Measurements from ENCODE around the gene ARRB1.

Gene ARRB1

DNA sequence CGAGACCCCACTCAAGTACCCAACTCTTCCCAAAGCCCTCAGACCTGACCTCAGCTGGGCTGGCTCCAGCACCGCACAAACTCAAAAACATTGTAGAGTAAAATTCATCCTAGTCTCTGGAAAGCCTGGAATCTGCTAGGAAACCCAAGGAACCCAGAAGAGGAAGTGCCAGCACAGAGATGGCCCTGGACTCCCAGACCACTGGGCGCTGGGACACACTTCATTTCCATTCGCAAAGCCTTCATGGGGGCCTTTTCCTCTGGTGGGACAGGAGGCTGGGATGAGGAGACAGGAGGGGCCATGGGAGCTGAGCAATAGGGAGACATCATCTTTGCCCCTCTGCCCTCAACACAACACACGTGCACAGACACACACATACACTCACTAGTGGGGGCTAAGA is 30.8 kb downstream of the ARRB1 start:
- no peak for DNase-seq (ENCODE audit: low read depth)
- TF ChIP-seq, protein P1, sequence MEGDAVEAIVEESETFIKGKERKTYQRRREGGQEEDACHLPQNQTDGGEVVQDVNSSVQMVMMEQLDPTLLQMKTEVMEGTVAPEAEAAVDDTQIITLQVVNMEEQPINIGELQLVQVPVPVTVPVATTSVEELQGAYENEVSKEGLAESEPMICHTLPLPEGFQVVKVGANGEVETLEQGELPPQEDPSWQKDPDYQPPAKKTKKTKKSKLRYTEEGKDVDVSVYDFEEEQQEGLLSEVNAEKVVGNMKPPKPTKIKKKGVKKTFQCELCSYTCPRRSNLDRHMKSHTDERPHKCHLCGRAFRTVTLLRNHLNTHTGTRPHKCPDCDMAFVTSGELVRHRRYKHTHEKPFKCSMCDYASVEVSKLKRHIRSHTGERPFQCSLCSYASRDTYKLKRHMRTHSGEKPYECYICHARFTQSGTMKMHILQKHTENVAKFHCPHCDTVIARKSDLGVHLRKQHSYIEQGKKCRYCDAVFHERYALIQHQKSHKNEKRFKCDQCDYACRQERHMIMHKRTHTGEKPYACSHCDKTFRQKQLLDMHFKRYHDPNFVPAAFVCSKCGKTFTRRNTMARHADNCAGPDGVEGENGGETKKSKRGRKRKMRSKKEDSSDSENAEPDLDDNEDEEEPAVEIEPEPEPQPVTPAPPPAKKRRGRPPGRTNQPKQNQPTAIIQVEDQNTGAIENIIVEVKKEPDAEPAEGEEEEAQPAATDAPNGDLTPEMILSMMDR (IDR thresholded peaks at IDR 0.05; ENCODE audit: control insufficient read depth, insufficient read depth, low read depth, low read length, missing control alignments): no peak
- no peak overlapping the region for H3K4me3 ChIP-seq (ENCODE audit: control insufficient read depth, low read depth, low read length)

DNA sequence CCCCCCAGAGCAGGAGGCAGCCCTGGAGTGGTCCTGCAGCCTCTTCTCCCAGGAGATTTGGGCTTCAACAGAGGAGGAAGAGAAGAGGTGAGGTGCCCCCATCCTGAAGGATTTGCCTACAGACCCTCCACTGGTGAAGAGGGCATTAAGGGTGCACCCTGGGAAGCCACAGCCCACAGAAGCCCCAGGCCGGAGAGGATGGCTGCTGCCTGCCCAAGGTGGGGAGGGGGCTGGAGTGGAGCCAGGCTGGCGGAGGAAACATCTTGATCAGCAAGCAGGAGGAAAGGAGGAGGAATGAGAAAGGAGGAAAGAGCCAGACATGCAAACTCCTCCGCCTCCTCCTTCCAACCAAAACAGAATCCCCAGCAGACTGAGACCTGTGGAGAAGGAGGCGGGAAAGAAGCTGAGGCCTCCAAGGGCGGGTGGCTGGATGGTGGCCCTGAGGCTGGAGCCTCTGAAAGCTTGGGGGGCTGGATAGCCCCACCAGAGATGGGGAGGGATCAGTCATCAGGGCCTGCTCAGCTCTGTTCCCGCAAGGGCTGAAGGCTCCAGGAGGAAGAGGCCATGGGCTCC is 31.3 kb downstream of the ARRB1 start:
- DNase-seq (ENCODE audit: low read depth): no peak
- H3K4me3 ChIP-seq (ENCODE audit: control insufficient read depth, low read depth, low read length): no peak overlapping the region
- TF ChIP-seq, protein P1 (IDR thresholded peaks at IDR 0.05; ENCODE audit: control insufficient read depth, insufficient read depth, low read depth, low read length, missing control alignments): no peak

DNA sequence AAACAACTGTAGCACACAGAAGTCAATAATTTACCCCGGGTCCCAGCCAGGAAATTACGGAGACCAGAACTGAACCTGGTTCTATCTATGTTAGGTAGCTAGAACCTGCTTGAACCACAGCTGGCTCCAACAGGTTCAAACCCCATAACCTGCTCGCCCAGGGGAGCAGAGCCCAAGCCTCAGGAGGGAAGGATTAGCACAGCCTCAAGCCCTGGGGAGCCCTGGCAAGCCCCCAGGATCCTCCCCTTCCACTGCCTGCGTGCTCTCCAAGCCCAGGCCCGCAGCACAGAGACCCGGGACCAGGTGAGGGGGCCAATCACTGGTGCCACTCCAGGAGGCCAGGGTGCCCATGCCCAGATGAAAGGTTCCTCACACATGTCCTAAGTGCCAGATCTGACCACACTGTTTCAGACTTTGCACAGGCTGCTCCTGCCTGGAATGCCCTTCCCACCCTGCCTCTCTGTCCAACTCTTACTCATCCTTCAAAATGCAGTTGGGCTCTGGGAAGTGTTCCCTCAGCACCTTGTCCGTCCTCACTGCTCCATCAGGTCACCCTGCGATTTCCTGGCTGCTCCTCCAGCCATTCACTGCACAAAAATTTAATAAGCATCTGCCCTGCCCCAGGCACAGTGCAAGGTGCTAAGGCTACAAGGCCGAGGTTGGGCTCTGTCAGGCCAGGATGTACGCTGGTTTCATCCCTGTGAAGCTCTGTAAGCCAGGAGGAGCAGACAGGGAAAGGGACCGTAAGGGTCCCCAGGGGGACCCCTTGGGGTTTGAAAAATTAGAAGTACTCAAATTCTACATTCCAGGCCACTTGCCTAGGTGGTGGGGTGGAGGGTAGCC is 32.2 kb downstream of the ARRB1 start:
- DNase-seq (ENCODE audit: low read depth): no peak
- TF ChIP-seq, protein P1 (IDR thresholded peaks at IDR 0.05; ENCODE audit: control insufficient read depth, insufficient read depth, low read depth, low read length, missing control alignments): no peak

DNA sequence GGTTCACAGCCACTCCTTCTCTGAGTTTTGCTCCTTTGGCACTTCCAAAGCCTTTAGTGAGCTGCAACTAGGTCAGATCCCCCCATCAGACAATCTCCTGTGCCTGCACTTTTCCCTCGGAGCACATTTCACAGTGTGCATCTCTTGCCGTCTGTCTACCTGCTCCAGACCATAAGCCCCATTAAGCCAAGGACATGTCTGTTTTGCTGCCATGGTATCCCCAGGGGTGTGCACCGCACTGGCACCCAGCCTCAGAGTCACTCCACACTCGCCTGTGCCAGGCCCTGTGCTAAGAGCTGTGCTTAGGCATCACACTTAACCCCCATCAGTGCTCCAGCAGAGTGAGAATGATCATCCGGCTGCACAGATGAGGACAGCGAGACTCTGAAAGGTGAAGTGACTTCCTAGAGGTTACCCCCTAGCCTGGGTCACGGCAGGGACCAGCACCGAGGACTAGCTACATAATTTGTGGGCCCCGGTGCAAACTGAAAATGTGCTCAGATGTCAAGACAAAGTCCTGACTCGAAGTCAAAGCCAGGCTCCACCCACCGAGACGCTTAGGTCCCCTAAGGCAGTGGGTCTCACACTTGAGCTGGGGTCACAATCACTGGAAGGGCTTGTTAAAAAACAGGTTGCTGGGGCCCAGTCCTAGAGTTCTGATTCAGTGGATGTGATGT is 33.9 kb downstream of the ARRB1 start:
- H3K4me3 ChIP-seq (ENCODE audit: control insufficient read depth, low read depth, low read length): no peak overlapping the region
- DNase-seq (ENCODE audit: low read depth): no peak
- TF ChIP-seq, protein P1 (IDR thresholded peaks at IDR 0.05; ENCODE audit: control insufficient read depth, insufficient read depth, low read depth, low read length, missing control alignments): no peak

More for the DNA sequence above, 32.2 kb downstream of the ARRB1 start:
- H3K4me3 ChIP-seq (ENCODE audit: control insufficient read depth, low read depth, low read length): no peak overlapping the region

DNA sequence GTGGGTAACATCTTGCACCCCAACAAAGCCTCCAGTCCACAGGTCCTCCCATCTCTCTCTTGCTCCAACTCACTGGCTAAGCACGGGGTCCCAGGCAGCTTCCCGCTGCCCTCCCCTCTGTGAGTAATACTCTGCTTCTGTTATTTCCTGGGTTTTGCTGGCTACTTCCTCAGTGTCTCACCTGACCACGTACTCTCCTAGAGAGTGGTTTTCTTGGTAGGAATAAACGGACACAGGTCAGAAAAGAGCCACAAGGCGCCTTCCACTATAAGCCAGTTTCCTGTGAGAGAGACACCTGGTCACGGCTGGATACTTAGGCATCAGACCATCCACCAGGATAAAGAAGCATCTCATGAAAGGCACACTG is 36.0 kb downstream of the ARRB1 start:
- no peak overlapping the region for H3K4me3 ChIP-seq (ENCODE audit: control insufficient read depth, low read depth, low read length)
- no peak for DNase-seq (ENCODE audit: low read depth)

DNA sequence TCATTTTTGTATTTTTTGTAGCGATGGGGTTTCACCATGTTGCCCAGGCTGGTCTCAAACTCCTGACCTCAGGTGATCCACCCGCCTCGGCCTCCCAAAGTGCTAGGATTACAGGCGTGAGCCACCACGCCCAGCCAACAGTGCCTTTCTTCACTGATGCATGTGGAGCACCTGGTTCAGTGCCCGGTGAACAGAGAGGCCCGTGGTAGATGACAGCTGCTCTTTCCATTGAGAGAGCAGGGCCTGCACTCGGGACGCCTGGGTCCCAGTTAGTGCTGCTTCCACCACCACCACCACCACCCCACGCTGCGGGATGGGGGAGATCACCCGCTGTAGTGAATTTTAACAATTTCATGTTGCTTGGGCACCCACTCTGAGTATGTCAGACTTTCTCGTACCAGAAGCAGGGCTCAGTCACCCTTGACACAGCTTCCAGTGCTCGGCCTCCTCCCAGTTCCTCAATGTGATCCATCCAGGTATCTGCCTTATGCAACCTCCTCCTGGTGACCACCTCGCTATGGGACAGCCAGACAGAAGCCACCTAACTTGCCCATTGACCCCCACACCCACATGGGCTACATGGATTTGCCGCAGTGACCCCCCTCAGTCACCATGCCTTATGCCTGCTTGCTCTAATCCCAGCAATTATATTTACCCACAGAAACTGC is 36.6 kb downstream of the ARRB1 start:
- no peak for DNase-seq (ENCODE audit: low read depth)
- TF ChIP-seq, protein P1 (IDR thresholded peaks at IDR 0.05; ENCODE audit: control insufficient read depth, insufficient read depth, low read depth, low read length, missing control alignments): no peak
- no peak overlapping the region for H3K4me3 ChIP-seq (ENCODE audit: control insufficient read depth, low read depth, low read length)

More for the DNA sequence above, 36.0 kb downstream of the ARRB1 start:
- TF ChIP-seq, protein P1 (IDR thresholded peaks at IDR 0.05; ENCODE audit: control insufficient read depth, insufficient read depth, low read depth, low read length, missing control alignments): no peak
